ENCODE measurements around the gene SPRR2F. TPM values are rescaled to one million over a fixed set of nuclear protein-coding genes. Genes with fewer than 3 reads are reported as not detected.
"Not testable (repeated sequence)": the region's sequence is repeated elsewhere in the genome, so short reads cannot be mapped to it uniquely, and the experiment has no call there.

The SPRR2F gene
- total RNA-seq, 1 donor from 2014 or later, result not detected

DNA sequence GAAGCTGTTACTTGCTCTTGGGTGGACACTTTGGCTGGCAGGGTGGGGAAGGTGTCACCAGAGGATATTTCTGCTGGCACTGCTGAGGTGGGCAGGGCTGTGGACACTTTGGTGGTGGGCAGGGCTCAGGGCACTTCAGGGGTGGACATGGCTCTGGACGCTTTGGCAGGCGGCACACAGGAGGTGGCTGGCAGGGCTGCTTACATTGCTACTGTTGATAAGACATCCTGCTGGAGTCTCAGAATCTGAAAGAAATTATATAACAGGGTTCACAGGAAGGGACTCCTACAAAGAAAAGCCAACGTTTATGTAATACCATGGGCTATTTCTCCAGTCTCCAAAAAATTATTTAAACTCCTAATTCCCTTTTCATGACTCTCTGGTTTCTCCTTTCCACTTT lies 27.2 kb upstream of the SPRR2F start:
- ATAC-seq, result no peak
- intact Hi-C loops (cut with DNase I), result no loop called here
- H3K36me3 ChIP-seq, result no peaks in the 10 kb centered on the region
- TF ChIP-seq, protein P1, sequence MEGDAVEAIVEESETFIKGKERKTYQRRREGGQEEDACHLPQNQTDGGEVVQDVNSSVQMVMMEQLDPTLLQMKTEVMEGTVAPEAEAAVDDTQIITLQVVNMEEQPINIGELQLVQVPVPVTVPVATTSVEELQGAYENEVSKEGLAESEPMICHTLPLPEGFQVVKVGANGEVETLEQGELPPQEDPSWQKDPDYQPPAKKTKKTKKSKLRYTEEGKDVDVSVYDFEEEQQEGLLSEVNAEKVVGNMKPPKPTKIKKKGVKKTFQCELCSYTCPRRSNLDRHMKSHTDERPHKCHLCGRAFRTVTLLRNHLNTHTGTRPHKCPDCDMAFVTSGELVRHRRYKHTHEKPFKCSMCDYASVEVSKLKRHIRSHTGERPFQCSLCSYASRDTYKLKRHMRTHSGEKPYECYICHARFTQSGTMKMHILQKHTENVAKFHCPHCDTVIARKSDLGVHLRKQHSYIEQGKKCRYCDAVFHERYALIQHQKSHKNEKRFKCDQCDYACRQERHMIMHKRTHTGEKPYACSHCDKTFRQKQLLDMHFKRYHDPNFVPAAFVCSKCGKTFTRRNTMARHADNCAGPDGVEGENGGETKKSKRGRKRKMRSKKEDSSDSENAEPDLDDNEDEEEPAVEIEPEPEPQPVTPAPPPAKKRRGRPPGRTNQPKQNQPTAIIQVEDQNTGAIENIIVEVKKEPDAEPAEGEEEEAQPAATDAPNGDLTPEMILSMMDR (IDR thresholded peaks at IDR 0.05), result no peak
- peaks cover 5% of the 10 kb centered on the region for H3K27me3 ChIP-seq (ENCODE audit: low read depth)
- H3K4me1 ChIP-seq, result no peaks in the 10 kb centered on the region
- no peak overlapping the region for H3K4me3 ChIP-seq
- DNase-seq, result no peak
- no peak overlapping the region for H3K27ac ChIP-seq
- no peaks in the 10 kb centered on the region for H3K9me3 ChIP-seq

DNA sequence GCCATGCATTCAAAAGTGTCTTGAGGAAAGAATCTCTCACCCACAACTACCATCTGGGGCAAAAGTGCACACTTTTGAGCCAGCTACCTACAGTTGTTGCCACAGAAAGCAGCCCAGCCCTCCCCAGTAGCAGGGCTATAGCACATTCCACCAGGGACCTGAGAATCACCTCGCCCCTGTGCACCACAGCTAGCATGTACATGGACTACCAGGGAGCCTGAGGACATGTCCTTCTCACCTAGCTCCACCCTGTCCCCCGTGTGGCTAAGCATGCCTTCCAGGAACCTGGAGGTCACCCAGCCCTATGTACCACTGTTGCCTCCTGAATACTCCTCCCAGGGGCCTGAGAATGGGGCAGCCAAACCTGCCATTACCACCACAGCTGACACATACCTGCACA lies 20.4 kb upstream of the SPRR2F start:
- intact Hi-C loops (cut with DNase I), result no loop called here
- Histone ChIP-seq H3K27ac (no peak overlapping the region), H3K9me3 (no peaks in the 10 kb centered on the region), H3K27me3 (ENCODE audit: low read depth) (no peaks in the 10 kb centered on the region), H3K4me3 (no peak overlapping the region), H3K4me1 (no peaks in the 10 kb centered on the region), H3K36me3 (no peaks in the 10 kb centered on the region)
- no peak for DNase-seq
- TF ChIP-seq, protein P1 (IDR thresholded peaks at IDR 0.05), result no peak
- no peak for ATAC-seq

DNA sequence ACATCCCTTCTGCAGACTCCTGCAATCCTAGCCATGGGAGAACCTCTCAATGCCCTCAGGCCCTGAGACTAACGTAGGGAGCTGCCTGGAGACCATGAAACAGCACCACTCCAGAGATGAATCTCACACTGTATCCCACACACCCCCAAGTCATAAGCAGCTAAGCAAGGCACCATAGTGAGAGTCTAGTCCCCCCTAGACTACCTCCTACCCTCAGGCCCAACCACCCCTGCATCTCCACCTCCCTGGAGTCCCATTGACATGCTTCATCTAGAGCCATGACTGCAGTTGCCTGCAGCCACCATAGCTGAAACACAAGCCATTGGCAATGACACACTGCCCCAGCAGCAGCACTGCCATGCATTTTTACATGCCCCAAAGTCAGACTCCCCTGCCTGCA lies 20.0 kb upstream of the SPRR2F start:
- H3K9me3 ChIP-seq, result no peaks in the 10 kb centered on the region
- H3K27me3 ChIP-seq (ENCODE audit: low read depth), result no peaks in the 10 kb centered on the region
- H3K36me3 ChIP-seq, result no peaks in the 10 kb centered on the region
- TF ChIP-seq, protein P1 (IDR thresholded peaks at IDR 0.05), result no peak
- no peak for DNase-seq
- H3K4me3 ChIP-seq, result no peak overlapping the region
- no peak overlapping the region for H3K27ac ChIP-seq
- H3K4me1 ChIP-seq, result no peaks in the 10 kb centered on the region
- ATAC-seq, result no peak
- intact Hi-C loops (cut with DNase I), result no loop called here

DNA sequence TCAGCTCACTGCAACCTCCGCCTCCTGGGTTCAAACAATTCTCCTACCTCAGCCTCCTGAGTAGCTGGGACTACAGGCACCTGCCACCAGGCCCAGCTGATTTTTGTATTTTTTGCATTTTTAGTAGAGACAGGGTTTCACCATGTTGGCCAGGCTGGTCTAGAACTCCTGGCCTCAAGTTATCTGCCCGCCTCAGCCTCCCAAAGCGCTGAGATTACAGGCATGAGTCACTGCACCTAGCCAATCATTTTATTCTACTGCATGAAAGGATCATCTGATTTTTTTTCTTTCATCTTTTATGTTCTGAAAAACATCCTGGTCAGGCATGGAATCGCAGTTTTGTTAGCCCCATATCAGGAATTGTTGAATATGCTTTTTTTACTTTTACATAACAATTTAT lies 15.4 kb upstream of the SPRR2F start:
- H3K36me3 ChIP-seq; H3K4me1 ChIP-seq; H3K4me3 ChIP-seq; DNase-seq; H3K27ac ChIP-seq; intact Hi-C loops (cut with DNase I); H3K27me3 ChIP-seq (ENCODE audit: low read depth); ATAC-seq: not testable (repeated sequence)
- H3K9me3 ChIP-seq, result peaks cover 12% of the 10 kb centered on the region

DNA sequence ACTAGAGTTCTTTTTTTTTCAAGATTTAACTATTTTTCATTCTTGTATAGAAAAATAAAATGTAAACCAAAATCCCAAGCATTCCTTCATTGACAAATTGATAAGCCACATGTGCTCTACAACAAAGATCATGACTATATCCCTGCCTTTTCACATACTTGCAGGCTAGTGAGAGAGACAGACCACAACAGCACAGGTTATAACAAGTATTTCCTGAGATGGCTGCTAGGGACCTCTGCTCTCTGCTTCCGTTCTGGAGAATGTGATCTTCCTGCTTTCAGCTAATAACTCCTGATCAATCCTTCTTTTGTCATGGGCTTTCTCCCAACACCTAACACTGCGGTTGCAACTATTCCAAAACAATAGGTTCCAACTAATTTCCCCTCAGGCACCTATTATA lies 14.0 kb upstream of the SPRR2F start:
- intact Hi-C loops (cut with DNase I), result no loop called here
- TF ChIP-seq, protein P1 (IDR thresholded peaks at IDR 0.05), result no peak

DNA sequence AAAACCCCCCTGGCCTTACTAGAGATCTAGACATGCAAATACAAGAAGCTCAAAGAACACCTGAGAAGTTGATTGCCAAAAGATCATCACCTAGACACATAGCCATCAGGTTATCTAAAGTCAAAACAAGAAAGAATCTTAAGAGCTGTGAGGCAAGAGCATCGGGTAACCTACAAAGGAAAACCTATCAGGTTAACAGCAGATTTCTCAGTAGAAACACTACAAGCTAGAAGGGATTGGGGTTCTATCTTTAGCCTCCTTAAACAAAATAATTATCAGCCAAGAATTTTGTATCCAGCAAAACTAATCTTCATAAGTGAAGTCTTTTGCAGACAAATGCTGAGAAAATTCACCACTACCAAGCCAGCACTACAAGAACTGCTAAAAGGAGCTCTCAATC lies 12.2 kb upstream of the SPRR2F start:
- Histone ChIP-seq H3K36me3 (no peaks in the 10 kb centered on the region), H3K4me1 (no peaks in the 10 kb centered on the region), H3K27me3 (ENCODE audit: low read depth) (no peaks in the 10 kb centered on the region), H3K4me3 (no peak overlapping the region), H3K9me3 (peaks cover 12% of the 10 kb centered on the region), H3K27ac (no peak overlapping the region)
- intact Hi-C loops (cut with DNase I), result no loop called here
- ATAC-seq, result no peak
- TF ChIP-seq, protein P1 (IDR thresholded peaks at IDR 0.05), result no peak
- no peak for DNase-seq

More for the DNA sequence above, 14.0 kb upstream of the SPRR2F start:
- H3K9me3 ChIP-seq, result peaks cover 12% of the 10 kb centered on the region
- no peak overlapping the region for H3K27ac ChIP-seq
- ATAC-seq (no peak), DNase-seq (no peak)
- no peak overlapping the region for H3K4me3 ChIP-seq
- no peaks in the 10 kb centered on the region for H3K36me3 ChIP-seq
- H3K4me1 ChIP-seq, result no peaks in the 10 kb centered on the region
- no peaks in the 10 kb centered on the region for H3K27me3 ChIP-seq (ENCODE audit: low read depth)

DNA sequence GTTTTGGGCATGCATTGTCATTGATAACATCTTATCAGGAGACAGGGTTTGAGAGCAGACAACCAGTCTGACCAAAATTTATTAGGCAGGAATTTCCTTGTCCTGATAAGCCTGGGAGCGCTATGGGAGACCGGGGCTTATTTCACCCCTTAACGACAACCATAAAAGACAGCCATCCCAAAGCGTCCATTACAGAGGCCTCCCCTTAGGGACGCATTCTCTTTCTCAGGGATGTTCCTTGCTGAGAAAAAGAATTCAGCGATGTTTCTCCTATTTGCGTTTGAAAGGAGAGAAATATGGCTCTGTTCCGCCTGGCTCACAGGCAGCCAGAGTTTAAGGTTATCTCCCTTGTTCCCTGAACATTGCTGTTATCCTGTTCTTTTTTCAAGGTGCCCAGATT lies 10.5 kb upstream of the SPRR2F start:
- ATAC-seq; H3K36me3 ChIP-seq; intact Hi-C loops (cut with DNase I); H3K4me1 ChIP-seq; H3K4me3 ChIP-seq; H3K27me3 ChIP-seq (ENCODE audit: low read depth); H3K27ac ChIP-seq; DNase-seq: not testable (repeated sequence)
- peaks cover 12% of the 10 kb centered on the region for H3K9me3 ChIP-seq
